GM12878 (cell line): ENCODE results near the gene MGAT5. TPM values are rescaled to one million over a fixed set of nuclear protein-coding genes. Genes with fewer than 3 reads are reported as not detected.
A peak's percentile ranks its signal among the peaks of the same experiment; 100 is the strongest.

Source experiments
- ATAC-seq: fragments of 200-7000 bp; cut with Tn5 transposase; 3 replicates; pipeline ENCODE4 v1.9.1; 2020; ENCODE audit warnings: mild to moderate bottlenecking, moderate library complexity
- BruUV-seq: library from RNA; stranded (reverse); fragments of 400-500 nt; replicated peaks from 2 replicates; lab custom pipeline; 2021; lab: Mats Ljungman, UMichigan
- CTCF ChIA-PET: fragments of 300-600 bp; sonication (Branson Sonifier 250); formaldehyde crosslinking; extraction: SDS; loops from one replicate; lab custom pipeline; 2021; ENCODE audit warnings: inconsistent platforms; lab: Yijun Ruan, JAX
- POLR2A ChIA-PET: fragments of 350-600 bp; formaldehyde crosslinking; extraction: SDS; loops from one replicate; lab custom pipeline; 2021; ENCODE audit warnings: inconsistent platforms; lab: Charles Lee
- RAD21 ChIA-PET: fragments of 300-600 bp; sonication (Branson Sonifier 250); formaldehyde crosslinking; loops from one replicate; lab custom pipeline; 2023; ENCODE audit warnings: antibody characterized with exemption; ENCODE audit not compliant: unreplicated experiment; lab: Charles Lee
- SMC1A ChIA-PET: fragments of 300-600 bp; sonication (Branson Sonifier 250); formaldehyde crosslinking; loops from one replicate; lab custom pipeline; 2023; ENCODE audit not compliant: unreplicated experiment, uncharacterized antibody; lab: Charles Lee
- DNase-seq: peaks from one replicate; pipeline ENCODE4 v3.0.0-alpha.2; 2011; ENCODE audit warnings: low read depth, low spot score
- FAIRE-seq: peaks from 3 replicates; lab custom pipeline; 2011; peaks lifted over from hg19 to GRCh38; lab: Jason Lieb, UNC
- H2AFZ ChIP-seq: 2 replicates; pipeline ENCODE4 v1.6.0; 2011; ENCODE audit warnings: low read depth, low read length, control low read depth; ENCODE audit not compliant: control insufficient read depth
- H3K27ac ChIP-seq: 2 replicates; pipeline ENCODE4 v1.5.1; 2011; ENCODE audit warnings: control low read depth; ENCODE audit not compliant: control insufficient read depth, insufficient read depth
- H3K27me3 ChIP-seq, 2 experiments: replicated peaks in 1 of 2; 2 replicates each; pipeline versions ENCODE4 v1.6.0 to v1.6.1; 2011; ENCODE audit warnings: low read length in 1 of 2; ENCODE audit not compliant: control insufficient read depth in 2 of 2, insufficient read depth in 2 of 2
- H3K36me3 ChIP-seq, 2 experiments: 2 replicates each; pipeline ENCODE4 v1.5.1; 2011; ENCODE audit warnings: low read length in 1 of 2; ENCODE audit not compliant: control insufficient read depth in 2 of 2, insufficient read depth in 2 of 2
- H3K4me1 ChIP-seq: 2 replicates; pipeline ENCODE4 v1.6.1; 2011; ENCODE audit warnings: mild to moderate bottlenecking, low read length, moderate library complexity, mixed read lengths; ENCODE audit not compliant: control insufficient read depth, insufficient read depth
- H3K4me2 ChIP-seq: 2 replicates; pipeline ENCODE4 v1.6.0; 2011; ENCODE audit warnings: control low read depth; ENCODE audit not compliant: control insufficient read depth, insufficient read depth
- H3K4me3 ChIP-seq: fragments of 200-600 bp; sonication (generic); 2 replicates; pipeline ENCODE4 v1.5.1; 2016
- H3K79me2 ChIP-seq: 2 replicates; pipeline ENCODE4 v1.6.0; 2011; ENCODE audit warnings: low read length; ENCODE audit not compliant: control insufficient read depth, insufficient read depth
- H3K9ac ChIP-seq: 2 replicates; pipeline ENCODE4 v1.8.0; 2011; ENCODE audit warnings: low read length, control low read depth, mixed read lengths; ENCODE audit not compliant: control insufficient read depth, insufficient read depth
- H3K9me3 ChIP-seq: replicated peaks from 3 replicates; pipeline ENCODE4 v1.5.1; 2011; ENCODE audit warnings: mild to moderate bottlenecking, low read length; ENCODE audit not compliant: control insufficient read depth, insufficient read depth
- H4K20me1 ChIP-seq: 2 replicates; pipeline ENCODE4 v1.6.0; 2011; ENCODE audit not compliant: control insufficient read depth, insufficient read depth
- CBX5 ChIP-seq: sonication (generic); IDR thresholded peaks from 2 replicates; pipeline ENCODE4 v1.6.1; 2016; ENCODE audit warnings: low read depth, moderate library complexity, mild to moderate bottlenecking, inconsistent platforms
- FOXM1 ChIP-seq: IDR thresholded peaks from 2 replicates; pipeline ENCODE4 v1.6.1; 2012; ENCODE audit warnings: low read depth, mild to moderate bottlenecking, inconsistent platforms, low read length, moderate library complexity
- IKZF2 ChIP-seq, 2 experiments: fragments of 450-650 bp; IDR thresholded peaks; 2 replicates each; pipeline ENCODE4 v1.6.1; 2017; ENCODE audit warnings: mild to moderate bottlenecking in 2 of 2, moderate library complexity in 2 of 2
- NBN ChIP-seq: fragments of 450-650 bp; IDR thresholded peaks from 2 replicates; pipeline ENCODE4 v1.6.1; 2016
- WRNIP1 ChIP-seq: IDR thresholded peaks from 2 replicates; pipeline ENCODE4 v1.6.1; 2011; ENCODE audit warnings: low read depth, low read length, improper control_type of control experiment, borderline replicate concordance
- YY1 ChIP-seq: IDR thresholded peaks from 2 replicates; pipeline ENCODE4 v1.6.1; 2011; ENCODE audit warnings: low read depth, mild to moderate bottlenecking, low read length
- ZNF217 ChIP-seq: fragments of 450-650 bp; IDR thresholded peaks from 2 replicates; pipeline ENCODE4 v1.6.1; 2017; ENCODE audit warnings: antibody characterized with exemption, mild to moderate bottlenecking
- ZNF384 ChIP-seq: IDR thresholded peaks from 2 replicates; pipeline ENCODE4 v1.6.1; 2012; ENCODE audit warnings: low read depth, mild to moderate bottlenecking, low read length, improper control_type of control experiment, borderline replicate concordance
- WGBS: methylation state at CpG from one replicate; pipeline ENCODE4 v1.1.6; 2016; ENCODE audit warnings: low lambda C conversion rate; ENCODE audit not compliant: insufficient replicate concordance, insufficient coverage; ENCODE audit errors: missing lambda C conversion rate; 5-methylcytosine and 5-hydroxymethylcytosine counted together
- in situ Hi-C: fragments of 300-500 bp; cut with MboI; formaldehyde crosslinking; loops from 9 replicates; pipeline ENCODE4 v1.14.3; 2018; ENCODE audit warnings: mixed read lengths
- intact Hi-C: fragments of 100-400 bp; cut with micrococcal nuclease; formaldehyde crosslinking; loops from one replicate; pipeline ENCODE4 v1.14.2; 2022; ENCODE audit not compliant: unreplicated experiment
- polyA plus RNA-seq, 11 experiments: library from polyadenylated mRNA; depleted of rRNA in 4 of 11; unstranded in 6 of 11; stranded (reverse) in 5 of 11; fragments of >200 nt; fragmentation: Nextera tagmentation in 4 of 11; fragmentation: Illumina TruSeq in 1 of 11; extraction: Ambion mirVana in 4 of 11; extraction: Trizol in 1 of 11; gene quantifications; 1 replicate in 1 of 11; 2 replicates in 10 of 11; pipeline versions ENCODE4 v1.2.1 to v1.2.3, GENCODE V29; 2011 to 2016; ENCODE audit warnings: inconsistent platforms in 2 of 11, missing spikeins in 2 of 11, low read depth in 1 of 11
- total RNA-seq, 4 experiments: library from RNA; depleted of rRNA in 3 of 4; stranded (reverse); fragments of >200 nt in 3 of 4; fragmentation: Illumina TruSeq in 1 of 4; extraction: Trizol in 1 of 4; gene quantifications; 2 replicates each; pipeline versions ENCODE4 v1.2.1 to v1.2.3, GENCODE V29; 2013 to 2021

MGAT5 gene
- total and polyA plus RNA-seq, 10 of the 15 experiments (the other 5 are each of a cell fraction or from before 2014, with no cell fraction given), result 4.9 to 104 (median 36.2) TPM

- TF ChIP-seq IKZF2 (IDR thresholded peaks at IDR 0.05) (peak in 1 of 2 experiments; percentile 18; a peak in 1 of 4 replicates), WRNIP1 (0 out of 2 replicates have a peak, but pooled peaks have one; percentile 45), ZNF217 (no peak), YY1 (0 out of 2 replicates have a peak, but pooled peaks have one; percentile 34), FOXM1 (no peak), NBN (0 out of 2 replicates have a peak, but pooled peaks have one; percentile 45)
Measured at GRCh38 chr2:134245340-134245984, 8.4 kb upstream of the MGAT5 start (continued).

GRCh38 chr2:134246154-134246874, 7.6 kb upstream of the MGAT5 start:
- intact Hi-C loops, result loop anchor here (5.0 to 10.0 kb wide), 2 partner anchors 91 to 362 kb away; no protein-coding TSS in a partner anchor
- ATAC-seq (no peak), FAIRE-seq (no peak), DNase-seq (no peak)
- Histone ChIP-seq H3K79me2 (peaks cover 87% of the 10 kb centered on the region), H3K4me3 (no peak overlapping the region), H4K20me1 (no peaks in the 10 kb centered on the region), H2AFZ (no peak overlapping the region), H3K36me3 (no peaks in the 10 kb centered on the region; a peak in 1 of 4 replicates), H3K4me1 (peaks cover 72% of the 10 kb centered on the region), H3K9ac (0 out of 2 replicates have a peak overlapping the region, but pooled peaks have one; percentile 23), H3K9me3 (no peaks in the 10 kb centered on the region), H3K4me2 (peak overlapping the region; percentile 14), H3K27me3 (no peaks in the 10 kb centered on the region), H3K27ac (peak overlapping the region; percentile 52)
- BruUV-seq, result no TSS peak
- TF ChIP-seq ZNF384, result 0 out of 2 replicates have a peak, but pooled peaks have one; percentile 14
- no peak for TF ChIP-seq CBX5
- ChIA-PET RAD21 (interaction anchor here (0.7 to 5.3 kb wide), 16 partner anchors 7 to 359 kb away, joined by 3 to 113 read pairs (median 4); partner anchors contain the start of gene MGAT5), POLR2A (interaction anchor here (0.6 to 1.3 kb wide), 8 partner anchors 8 to 165 kb away, joined by 3 to 9 read pairs (median 7); no protein-coding TSS in a partner anchor), SMC1A (interaction anchor here (0.7 to 5.4 kb wide), 26 partner anchors 12 to 650 kb away, joined by 3 to 100 read pairs (median 4); no protein-coding TSS in a partner anchor), CTCF (interaction anchor here (0.6 to 5.3 kb wide), 36 partner anchors 8 to 359 kb away, joined by 3 to 173 read pairs (median 6); partner anchors contain the start of gene MGAT5)
- 79% methylated on average over 7 of the region's 7 CpGs for WGBS
- in situ Hi-C loops, result no loop called here
